HepG2 (cell line): ENCODE data around the gene LACTBL1. TPM values are rescaled to one million over a fixed set of nuclear protein-coding genes. Genes with fewer than 3 reads are reported as not detected.

Source experiments
- CCDC6 ChIP-seq: sonication (generic); formaldehyde crosslinking; IDR thresholded peaks from 2 replicates; pipeline ENCODE4 v1.8.1; 2022; ENCODE audit warnings: mild to moderate bottlenecking, missing genetic modification reagents, moderate library complexity
- ESRRA ChIP-seq: sonication (generic); formaldehyde crosslinking; IDR thresholded peaks from 2 replicates; pipeline ENCODE4 v1.5.1; 2020; ENCODE audit warnings: mild to moderate bottlenecking, low read depth, missing genetic modification reagents
- KDM1A ChIP-seq: IDR thresholded peaks from 2 replicates; pipeline ENCODE4 v1.6.1; 2016; ENCODE audit warnings: missing compliant biosample characterization
- MIER3 ChIP-seq: IDR thresholded peaks from 2 replicates; pipeline ENCODE4 v1.6.1; 2016; ENCODE audit warnings: missing compliant biosample characterization, borderline replicate concordance
- REXO4 ChIP-seq: sonication (generic); formaldehyde crosslinking; IDR thresholded peaks from 2 replicates; pipeline ENCODE4 v1.8.0; 2022; ENCODE audit warnings: missing genetic modification reagents, mild to moderate bottlenecking, borderline replicate concordance
- RNF2 ChIP-seq: fragments of 450-650 bp; conservative IDR thresholded peaks from 2 replicates; pipeline ENCODE4 v1.6.1; 2016; ENCODE audit warnings: low read depth
- SAFB2 ChIP-seq: sonication (generic); formaldehyde crosslinking; IDR thresholded peaks from 2 replicates; pipeline ENCODE4 v1.5.1; 2020; ENCODE audit warnings: missing genetic modification reagents, low read depth, mild to moderate bottlenecking, borderline replicate concordance
- SMAD9 ChIP-seq: sonication (generic); formaldehyde crosslinking; IDR thresholded peaks from 2 replicates; pipeline ENCODE4 v1.5.1; 2020; ENCODE audit warnings: mild to moderate bottlenecking, missing genetic modification reagents
- SPEN ChIP-seq: sonication (generic); formaldehyde crosslinking; IDR thresholded peaks from 2 replicates; pipeline ENCODE4 v1.5.1; 2020; ENCODE audit warnings: low read depth, mild to moderate bottlenecking, missing genetic modification reagents
- TBL1XR1 ChIP-seq: fragments of 150-350 bp; IDR thresholded peaks from 2 replicates; pipeline ENCODE4 v1.6.1; 2014; ENCODE audit warnings: borderline replicate concordance, low read length; ENCODE audit not compliant: partially characterized antibody
- ZNF12 ChIP-seq: sonication (generic); formaldehyde crosslinking; IDR thresholded peaks from 2 replicates; pipeline ENCODE4 v1.5.0; 2020; ENCODE audit warnings: missing genetic modification reagents
- ZNF383 ChIP-seq: sonication (generic); formaldehyde crosslinking; IDR thresholded peaks from 2 replicates; pipeline ENCODE4 v1.4.0; 2020; ENCODE audit warnings: missing genetic modification reagents, mild to moderate bottlenecking, borderline replicate concordance
- ZNF773 ChIP-seq: sonication (generic); formaldehyde crosslinking; IDR thresholded peaks from 2 replicates; pipeline ENCODE4 v1.4.0; 2020; ENCODE audit warnings: missing genetic modification reagents, borderline replicate concordance
- ZNF792 ChIP-seq: IDR thresholded peaks from 2 replicates; pipeline ENCODE4 v1.6.1; 2016
- polyA plus RNA-seq, 8 experiments: library from polyadenylated mRNA; depleted of rRNA in 3 of 8; stranded (reverse) in 7 of 8; unstranded in 1 of 8; fragments of >200 nt; fragmentation: Illumina TruSeq in 4 of 8; extraction: Trizol in 4 of 8; gene quantifications; 2 replicates each; pipeline versions ENCODE4 v1.2.1 to v1.2.3, GENCODE V29; 2011 to 2016; ENCODE audit warnings: low read depth in 4 of 8, missing spikeins in 1 of 8, mixed read lengths in 1 of 8; ENCODE audit not compliant: insufficient read depth in 1 of 8
- total RNA-seq, 5 experiments: library from RNA; depleted of rRNA; stranded (reverse); fragments of >200 nt; fragmentation: Illumina TruSeq; extraction: Trizol; gene quantifications; 2 replicates each; pipeline ENCODE4 v1.2.3, GENCODE V29; 2016; ENCODE audit warnings: low read depth in 1 of 5
- TF ChIP-seq, protein P1 (sequence below): sonication (generic); formaldehyde crosslinking; IDR thresholded peaks from 2 replicates; pipeline ENCODE4 v1.5.0; 2020; ENCODE audit warnings: missing genetic modification reagents
- TF ChIP-seq, protein P2 (sequence below): IDR thresholded peaks from 2 replicates; pipeline ENCODE4 v1.6.1; 2016; ENCODE audit warnings: low read depth, borderline replicate concordance
- TF ChIP-seq, protein P3 (sequence below): sonication (generic); formaldehyde crosslinking; IDR thresholded peaks from 2 replicates; pipeline ENCODE4 v1.8.0; 2023; ENCODE audit warnings: mild to moderate bottlenecking, missing genetic modification reagents
- TF ChIP-seq, protein P4 (sequence below): sonication (generic); formaldehyde crosslinking; IDR thresholded peaks from 2 replicates; pipeline ENCODE4 v1.4.0; 2020; ENCODE audit warnings: missing genetic modification reagents, mild to moderate bottlenecking, borderline replicate concordance
- TF ChIP-seq, protein P5 (sequence below): sonication (generic); formaldehyde crosslinking; IDR thresholded peaks from 2 replicates; pipeline ENCODE4 v1.5.0; 2020; ENCODE audit warnings: mild to moderate bottlenecking, missing genetic modification reagents
- TF ChIP-seq, protein P6 (sequence below): sonication (generic); formaldehyde crosslinking; IDR thresholded peaks from 2 replicates; pipeline ENCODE4 v1.4.0; 2020; ENCODE audit warnings: mild to moderate bottlenecking, missing genetic modification reagents, borderline replicate concordance

Gene LACTBL1
- total and polyA plus RNA-seq, 2 of the 13 experiments (the other 11 are each of a cell fraction or from before 2014, with no cell fraction given) = 0.12 to 1.3 TPM

DNA sequence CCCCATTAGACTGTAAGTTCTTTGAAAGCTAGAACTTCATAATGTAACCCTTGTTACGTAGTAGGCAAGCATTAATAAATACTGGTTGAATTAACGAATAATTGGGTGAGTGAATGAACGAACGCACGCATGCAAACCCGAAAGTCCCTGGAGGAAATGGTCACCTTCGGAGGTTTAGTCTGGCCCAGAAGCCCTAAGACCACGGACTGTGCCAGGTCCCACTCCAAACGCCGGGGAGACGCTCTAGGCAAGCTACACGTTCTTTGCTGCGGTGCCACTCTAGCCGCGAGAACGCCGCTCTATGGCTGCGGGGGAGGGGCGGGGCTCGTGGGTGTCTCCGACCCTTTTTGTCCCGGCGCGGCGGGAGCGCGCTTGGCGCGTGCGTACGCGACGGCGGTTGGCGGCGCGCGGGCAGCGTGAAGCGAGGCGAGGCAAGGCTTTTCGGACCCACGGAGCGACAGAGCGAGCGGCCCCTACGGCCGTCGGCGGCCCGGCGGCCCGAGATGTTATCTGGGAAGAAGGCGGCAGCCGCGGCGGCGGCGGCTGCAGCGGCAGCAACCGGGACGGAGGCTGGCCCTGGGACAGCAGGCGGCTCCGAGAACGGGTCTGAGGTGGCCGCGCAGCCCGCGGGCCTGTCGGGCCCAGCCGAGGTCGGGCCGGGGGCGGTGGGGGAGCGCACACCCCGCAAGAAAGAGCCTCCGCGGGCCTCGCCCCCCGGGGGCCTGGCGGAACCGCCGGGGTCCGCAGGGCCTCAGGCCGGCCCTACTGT, 46.6 kb upstream of the LACTBL1 start, which contains the start of gene KDM1A (continued):
- TF ChIP-seq KDM1A (CRISPR knock-in tag) = peak; percentile 59; the same call in 1 of the 2 replicates
- TF ChIP-seq ESRRA = peak; percentile 67
- peak; percentile 98 for TF ChIP-seq CCDC6
- TF ChIP-seq SMAD9 (CRISPR knock-in tag) = 0 out of 2 replicates have a peak, but pooled peaks have one; percentile 35
- TF ChIP-seq ZNF773 = peak; percentile 44; the same call in 1 of the 2 replicates
- TF ChIP-seq ZNF792 (CRISPR knock-in tag) = peak; percentile 96
- TF ChIP-seq, protein P1, sequence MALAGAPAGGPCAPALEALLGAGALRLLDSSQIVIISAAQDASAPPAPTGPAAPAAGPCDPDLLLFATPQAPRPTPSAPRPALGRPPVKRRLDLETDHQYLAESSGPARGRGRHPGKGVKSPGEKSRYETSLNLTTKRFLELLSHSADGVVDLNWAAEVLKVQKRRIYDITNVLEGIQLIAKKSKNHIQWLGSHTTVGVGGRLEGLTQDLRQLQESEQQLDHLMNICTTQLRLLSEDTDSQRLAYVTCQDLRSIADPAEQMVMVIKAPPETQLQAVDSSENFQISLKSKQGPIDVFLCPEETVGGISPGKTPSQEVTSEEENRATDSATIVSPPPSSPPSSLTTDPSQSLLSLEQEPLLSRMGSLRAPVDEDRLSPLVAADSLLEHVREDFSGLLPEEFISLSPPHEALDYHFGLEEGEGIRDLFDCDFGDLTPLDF (CRISPR knock-in tag) = peak; percentile 80
- TF ChIP-seq, protein P2, sequence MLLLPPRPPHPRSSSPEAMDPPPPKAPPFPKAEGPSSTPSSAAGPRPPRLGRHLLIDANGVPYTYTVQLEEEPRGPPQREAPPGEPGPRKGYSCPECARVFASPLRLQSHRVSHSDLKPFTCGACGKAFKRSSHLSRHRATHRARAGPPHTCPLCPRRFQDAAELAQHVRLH (CRISPR knock-in tag) = peak; percentile 92; the same call in 1 of the 2 replicates
- TF ChIP-seq ZNF12 (CRISPR knock-in tag) = no peak
- TF ChIP-seq, protein P3, sequence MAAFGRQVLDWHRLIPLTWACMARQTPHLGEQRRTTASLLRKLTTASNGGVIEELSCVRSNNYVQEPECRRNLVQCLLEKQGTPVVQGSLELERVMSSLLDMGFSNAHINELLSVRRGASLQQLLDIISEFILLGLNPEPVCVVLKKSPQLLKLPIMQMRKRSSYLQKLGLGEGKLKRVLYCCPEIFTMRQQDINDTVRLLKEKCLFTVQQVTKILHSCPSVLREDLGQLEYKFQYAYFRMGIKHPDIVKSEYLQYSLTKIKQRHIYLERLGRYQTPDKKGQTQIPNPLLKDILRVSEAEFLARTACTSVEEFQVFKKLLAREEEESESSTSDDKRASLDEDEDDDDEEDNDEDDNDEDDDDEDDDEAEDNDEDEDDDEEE = peak; percentile 77; the same call in 1 of the 2 replicates
- peak; percentile 99 for TF ChIP-seq SPEN
- peak; percentile 87; the same call in 1 of the 2 replicates for TF ChIP-seq SAFB2 (CRISPR knock-in tag)
- 0 out of 2 replicates have a peak, but pooled peaks have one; percentile 60 for TF ChIP-seq RNF2
- TF ChIP-seq, protein P4, sequence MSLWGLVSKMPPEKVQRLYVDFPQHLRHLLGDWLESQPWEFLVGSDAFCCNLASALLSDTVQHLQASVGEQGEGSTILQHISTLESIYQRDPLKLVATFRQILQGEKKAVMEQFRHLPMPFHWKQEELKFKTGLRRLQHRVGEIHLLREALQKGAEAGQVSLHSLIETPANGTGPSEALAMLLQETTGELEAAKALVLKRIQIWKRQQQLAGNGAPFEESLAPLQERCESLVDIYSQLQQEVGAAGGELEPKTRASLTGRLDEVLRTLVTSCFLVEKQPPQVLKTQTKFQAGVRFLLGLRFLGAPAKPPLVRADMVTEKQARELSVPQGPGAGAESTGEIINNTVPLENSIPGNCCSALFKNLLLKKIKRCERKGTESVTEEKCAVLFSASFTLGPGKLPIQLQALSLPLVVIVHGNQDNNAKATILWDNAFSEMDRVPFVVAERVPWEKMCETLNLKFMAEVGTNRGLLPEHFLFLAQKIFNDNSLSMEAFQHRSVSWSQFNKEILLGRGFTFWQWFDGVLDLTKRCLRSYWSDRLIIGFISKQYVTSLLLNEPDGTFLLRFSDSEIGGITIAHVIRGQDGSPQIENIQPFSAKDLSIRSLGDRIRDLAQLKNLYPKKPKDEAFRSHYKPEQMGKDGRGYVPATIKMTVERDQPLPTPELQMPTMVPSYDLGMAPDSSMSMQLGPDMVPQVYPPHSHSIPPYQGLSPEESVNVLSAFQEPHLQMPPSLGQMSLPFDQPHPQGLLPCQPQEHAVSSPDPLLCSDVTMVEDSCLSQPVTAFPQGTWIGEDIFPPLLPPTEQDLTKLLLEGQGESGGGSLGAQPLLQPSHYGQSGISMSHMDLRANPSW (CRISPR knock-in tag) = no peak; the same call in 1 of the 2 replicates
- TF ChIP-seq TBL1XR1 = no peak
- TF ChIP-seq, protein P5, sequence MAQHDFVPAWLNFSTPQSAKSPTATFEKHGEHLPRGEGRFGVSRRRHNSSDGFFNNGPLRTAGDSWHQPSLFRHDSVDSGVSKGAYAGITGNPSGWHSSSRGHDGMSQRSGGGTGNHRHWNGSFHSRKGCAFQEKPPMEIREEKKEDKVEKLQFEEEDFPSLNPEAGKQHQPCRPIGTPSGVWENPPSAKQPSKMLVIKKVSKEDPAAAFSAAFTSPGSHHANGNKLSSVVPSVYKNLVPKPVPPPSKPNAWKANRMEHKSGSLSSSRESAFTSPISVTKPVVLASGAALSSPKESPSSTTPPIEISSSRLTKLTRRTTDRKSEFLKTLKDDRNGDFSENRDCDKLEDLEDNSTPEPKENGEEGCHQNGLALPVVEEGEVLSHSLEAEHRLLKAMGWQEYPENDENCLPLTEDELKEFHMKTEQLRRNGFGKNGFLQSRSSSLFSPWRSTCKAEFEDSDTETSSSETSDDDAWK (CRISPR knock-in tag) = no peak
- TF ChIP-seq ZNF383 (CRISPR knock-in tag) = no peak
- TF ChIP-seq, protein P6, sequence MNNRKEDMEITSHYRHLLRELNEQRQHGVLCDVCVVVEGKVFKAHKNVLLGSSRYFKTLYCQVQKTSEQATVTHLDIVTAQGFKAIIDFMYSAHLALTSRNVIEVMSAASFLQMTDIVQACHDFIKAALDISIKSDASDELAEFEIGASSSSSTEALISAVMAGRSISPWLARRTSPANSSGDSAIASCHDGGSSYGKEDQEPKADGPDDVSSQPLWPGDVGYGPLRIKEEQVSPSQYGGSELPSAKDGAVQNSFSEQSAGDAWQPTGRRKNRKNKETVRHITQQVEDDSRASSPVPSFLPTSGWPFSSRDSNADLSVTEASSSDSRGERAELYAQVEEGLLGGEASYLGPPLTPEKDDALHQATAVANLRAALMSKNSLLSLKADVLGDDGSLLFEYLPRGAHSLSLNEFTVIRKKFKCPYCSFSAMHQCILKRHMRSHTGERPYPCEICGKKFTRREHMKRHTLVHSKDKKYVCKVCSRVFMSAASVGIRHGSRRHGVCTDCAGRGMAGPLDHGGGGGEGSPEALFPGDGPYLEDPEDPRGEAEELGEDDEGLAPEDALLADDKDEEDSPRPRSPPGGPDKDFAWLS (CRISPR knock-in tag) = no peak
- peak; percentile 94 for TF ChIP-seq MIER3
- TF ChIP-seq REXO4 = 0 out of 2 replicates have a peak, but pooled peaks have one; percentile 27
